HL-60 (cell line): ENCODE data around the gene IGFBP3.

Source experiments
- DNase-seq, 2 experiments: peaks; one replicate each; pipeline ENCODE4 v3.0.0-alpha.2; 2010 to 2020; ENCODE audit warnings: low read depth in 1 of 2, low spot score in 1 of 2
- H3K27ac ChIP-seq: fragments of 250-450 bp; sonication (Bioruptor Pico); replicated peaks from 2 replicates; pipeline ENCODE4 v1.5.1; 2020; ENCODE audit warnings: mild to moderate bottlenecking, moderate library complexity
- H3K27me3 ChIP-seq: fragments of 250-450 bp; sonication (Bioruptor Pico); 2 replicates; pipeline ENCODE4 v1.5.1; 2021; ENCODE audit warnings: mild to moderate bottlenecking, moderate library complexity; ENCODE audit not compliant: insufficient read depth, poor library complexity, severe bottlenecking
- H3K4me3 ChIP-seq: replicated peaks from 2 replicates; pipeline ENCODE4 v1.5.1; 2011; ENCODE audit warnings: mild to moderate bottlenecking, control low read depth, low read length; ENCODE audit not compliant: insufficient read depth
- GABPA ChIP-seq: IDR thresholded peaks from 2 replicates; pipeline ENCODE4 v1.6.1; 2012; ENCODE audit warnings: low read depth
- POLR2AphosphoS5 ChIP-seq: IDR thresholded peaks from 2 replicates; pipeline ENCODE4 v1.6.1; 2012; ENCODE audit warnings: low read depth
- SPI1 ChIP-seq: IDR thresholded peaks from 2 replicates; pipeline ENCODE4 v1.6.1; 2012; ENCODE audit warnings: low read depth, mild to moderate bottlenecking, borderline replicate concordance
- long read RNA-seq: library from polyadenylated mRNA; unstranded; transcript quantifications from one replicate; pipeline ENCODE4 v2.0.0, GENCODE V29; 2020
- TF ChIP-seq, protein P1 (sequence below): IDR thresholded peaks from one replicate; pipeline ENCODE4 v1.5.1; 2011; ENCODE audit warnings: low read length, control low read depth, inconsistent platforms; ENCODE audit not compliant: insufficient read depth
- TF ChIP-seq, protein P2 (sequence below): IDR thresholded peaks from 2 replicates; pipeline ENCODE4 v1.6.1; 2012; ENCODE audit warnings: low read depth; ENCODE audit not compliant: insufficient replicate concordance

IGFBP3 gene, protein sequence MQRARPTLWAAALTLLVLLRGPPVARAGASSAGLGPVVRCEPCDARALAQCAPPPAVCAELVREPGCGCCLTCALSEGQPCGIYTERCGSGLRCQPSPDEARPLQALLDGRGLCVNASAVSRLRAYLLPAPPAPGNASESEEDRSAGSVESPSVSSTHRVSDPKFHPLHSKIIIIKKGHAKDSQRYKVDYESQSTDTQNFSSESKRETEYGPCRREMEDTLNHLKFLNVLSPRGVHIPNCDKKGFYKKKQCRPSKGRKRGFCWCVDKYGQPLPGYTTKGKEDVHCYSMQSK
- long read RNA-seq, result 0 reads

DNA sequence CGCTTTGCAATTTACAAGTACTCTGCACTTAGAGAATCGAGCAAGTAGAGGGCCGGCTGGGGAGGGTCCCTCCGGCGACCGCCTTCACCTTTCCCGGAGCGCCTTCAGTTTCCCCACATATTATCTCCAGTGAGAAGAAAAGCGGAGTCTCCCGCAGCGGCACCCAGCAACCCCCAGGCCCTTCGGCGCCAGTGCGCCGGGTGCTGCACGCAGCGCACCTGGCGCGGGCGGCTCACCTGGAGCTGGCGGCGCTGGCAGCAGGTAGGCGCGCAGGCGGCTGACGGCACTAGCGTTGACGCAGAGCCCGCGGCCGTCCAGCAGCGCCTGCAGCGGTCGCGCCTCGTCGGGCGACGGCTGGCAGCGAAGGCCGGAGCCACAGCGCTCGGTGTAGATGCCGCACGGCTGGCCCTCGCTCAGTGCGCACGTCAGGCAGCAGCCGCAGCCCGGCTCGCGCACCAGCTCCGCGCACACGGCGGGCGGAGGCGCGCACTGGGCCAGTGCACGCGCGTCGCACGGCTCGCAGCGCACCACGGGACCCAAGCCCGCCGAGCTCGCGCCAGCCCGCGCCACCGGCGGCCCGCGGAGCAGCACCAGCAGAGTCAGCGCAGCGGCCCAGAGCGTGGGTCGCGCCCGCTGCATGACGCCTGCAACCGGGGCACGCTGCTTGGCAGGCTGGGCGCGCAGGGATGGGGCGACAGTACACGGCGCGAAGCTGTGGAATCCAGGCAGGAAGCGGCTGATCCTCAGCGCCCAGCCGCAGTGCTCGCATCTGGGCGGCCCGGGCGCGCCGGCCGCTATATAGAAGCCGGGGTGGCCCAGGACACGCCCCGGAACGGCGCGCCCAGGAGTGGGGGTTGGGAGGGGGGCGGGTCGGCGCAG, at the start of gene IGFBP3:
Gene IGFBP3, minus strand, starts transcription at position 771 of the 879 bp plus-strand sequence. Its CDS starts 132 bp downstream, at position 639.
- H3K27me3 ChIP-seq, result peaks cover 49% of the 10 kb centered on the region
- DNase-seq, result no peak
- TF ChIP-seq POLR2AphosphoS5 (no peak), GABPA (no peak)
- TF ChIP-seq, protein P1, sequence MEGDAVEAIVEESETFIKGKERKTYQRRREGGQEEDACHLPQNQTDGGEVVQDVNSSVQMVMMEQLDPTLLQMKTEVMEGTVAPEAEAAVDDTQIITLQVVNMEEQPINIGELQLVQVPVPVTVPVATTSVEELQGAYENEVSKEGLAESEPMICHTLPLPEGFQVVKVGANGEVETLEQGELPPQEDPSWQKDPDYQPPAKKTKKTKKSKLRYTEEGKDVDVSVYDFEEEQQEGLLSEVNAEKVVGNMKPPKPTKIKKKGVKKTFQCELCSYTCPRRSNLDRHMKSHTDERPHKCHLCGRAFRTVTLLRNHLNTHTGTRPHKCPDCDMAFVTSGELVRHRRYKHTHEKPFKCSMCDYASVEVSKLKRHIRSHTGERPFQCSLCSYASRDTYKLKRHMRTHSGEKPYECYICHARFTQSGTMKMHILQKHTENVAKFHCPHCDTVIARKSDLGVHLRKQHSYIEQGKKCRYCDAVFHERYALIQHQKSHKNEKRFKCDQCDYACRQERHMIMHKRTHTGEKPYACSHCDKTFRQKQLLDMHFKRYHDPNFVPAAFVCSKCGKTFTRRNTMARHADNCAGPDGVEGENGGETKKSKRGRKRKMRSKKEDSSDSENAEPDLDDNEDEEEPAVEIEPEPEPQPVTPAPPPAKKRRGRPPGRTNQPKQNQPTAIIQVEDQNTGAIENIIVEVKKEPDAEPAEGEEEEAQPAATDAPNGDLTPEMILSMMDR, result no peak
- TF ChIP-seq, protein P2, sequence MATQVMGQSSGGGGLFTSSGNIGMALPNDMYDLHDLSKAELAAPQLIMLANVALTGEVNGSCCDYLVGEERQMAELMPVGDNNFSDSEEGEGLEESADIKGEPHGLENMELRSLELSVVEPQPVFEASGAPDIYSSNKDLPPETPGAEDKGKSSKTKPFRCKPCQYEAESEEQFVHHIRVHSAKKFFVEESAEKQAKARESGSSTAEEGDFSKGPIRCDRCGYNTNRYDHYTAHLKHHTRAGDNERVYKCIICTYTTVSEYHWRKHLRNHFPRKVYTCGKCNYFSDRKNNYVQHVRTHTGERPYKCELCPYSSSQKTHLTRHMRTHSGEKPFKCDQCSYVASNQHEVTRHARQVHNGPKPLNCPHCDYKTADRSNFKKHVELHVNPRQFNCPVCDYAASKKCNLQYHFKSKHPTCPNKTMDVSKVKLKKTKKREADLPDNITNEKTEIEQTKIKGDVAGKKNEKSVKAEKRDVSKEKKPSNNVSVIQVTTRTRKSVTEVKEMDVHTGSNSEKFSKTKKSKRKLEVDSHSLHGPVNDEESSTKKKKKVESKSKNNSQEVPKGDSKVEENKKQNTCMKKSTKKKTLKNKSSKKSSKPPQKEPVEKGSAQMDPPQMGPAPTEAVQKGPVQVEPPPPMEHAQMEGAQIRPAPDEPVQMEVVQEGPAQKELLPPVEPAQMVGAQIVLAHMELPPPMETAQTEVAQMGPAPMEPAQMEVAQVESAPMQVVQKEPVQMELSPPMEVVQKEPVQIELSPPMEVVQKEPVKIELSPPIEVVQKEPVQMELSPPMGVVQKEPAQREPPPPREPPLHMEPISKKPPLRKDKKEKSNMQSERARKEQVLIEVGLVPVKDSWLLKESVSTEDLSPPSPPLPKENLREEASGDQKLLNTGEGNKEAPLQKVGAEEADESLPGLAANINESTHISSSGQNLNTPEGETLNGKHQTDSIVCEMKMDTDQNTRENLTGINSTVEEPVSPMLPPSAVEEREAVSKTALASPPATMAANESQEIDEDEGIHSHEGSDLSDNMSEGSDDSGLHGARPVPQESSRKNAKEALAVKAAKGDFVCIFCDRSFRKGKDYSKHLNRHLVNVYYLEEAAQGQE, result no peak

DNA sequence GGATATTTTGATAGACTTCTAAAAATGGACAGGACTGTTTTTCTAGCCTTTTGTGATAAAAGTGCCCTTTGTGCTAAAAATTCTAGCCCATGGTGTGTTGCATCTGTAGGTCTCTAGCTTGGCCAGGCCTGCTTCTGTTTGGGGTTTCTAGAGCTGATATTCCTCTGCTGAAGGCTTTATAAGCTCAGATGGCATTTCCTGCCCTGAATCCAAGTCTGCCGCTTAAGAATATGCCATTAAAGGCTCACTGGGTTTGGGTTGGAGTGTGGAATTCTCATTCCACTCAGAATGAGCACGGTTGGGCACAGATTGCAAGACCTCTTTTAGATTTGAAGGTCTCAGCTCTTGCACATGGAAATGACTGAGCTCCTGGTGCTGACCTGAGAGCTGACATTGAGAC, 49.4 kb upstream of the IGFBP3 start:
- Histone ChIP-seq H3K4me3 (no peak overlapping the region), H3K27me3 (no peaks in the 10 kb centered on the region), H3K27ac (no peak overlapping the region)
- no peak for DNase-seq
- TF ChIP-seq, protein P2, result no peak
- no peak for TF ChIP-seq GABPA
- TF ChIP-seq, protein P1, result no peak
- TF ChIP-seq POLR2AphosphoS5, result no peak
- no peak for TF ChIP-seq SPI1

More for the DNA sequence above, at the start of gene IGFBP3:
- H3K4me3 ChIP-seq, result no peak within 1 kb of the TSS
- no peak within 1 kb of the TSS for H3K27ac ChIP-seq

DNA sequence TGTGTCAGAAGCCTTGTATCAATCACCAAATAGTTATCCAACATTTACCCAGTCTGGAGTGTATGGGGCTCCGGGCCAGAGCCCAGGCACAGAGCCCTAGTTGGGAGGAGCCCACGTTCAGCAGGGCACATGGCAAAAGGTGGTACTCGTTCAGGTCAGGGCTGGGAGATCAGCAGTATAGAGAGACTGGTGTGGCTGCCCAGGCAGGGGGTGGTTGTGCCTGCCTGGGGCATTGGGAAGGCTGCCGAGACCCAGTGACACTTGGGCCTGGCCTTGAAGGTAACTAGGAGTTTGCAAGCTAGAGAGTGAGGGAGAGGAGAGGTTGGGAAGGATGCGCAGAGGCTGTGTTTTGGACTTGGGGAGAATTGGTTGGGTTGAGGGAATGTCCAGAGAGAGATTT, 48.9 kb upstream of the IGFBP3 start:
- H3K27ac ChIP-seq, result no peak overlapping the region
- TF ChIP-seq, protein P2, result no peak
- TF ChIP-seq GABPA, result no peak
- TF ChIP-seq, protein P1, result no peak
- TF ChIP-seq POLR2AphosphoS5, result no peak
- TF ChIP-seq SPI1, result no peak
- no peak for DNase-seq
- no peaks in the 10 kb centered on the region for H3K27me3 ChIP-seq
- no peak overlapping the region for H3K4me3 ChIP-seq
